Right lung (tissue), 5 donors: ENCODE measurements around the gene ANKRD12. TPM values are rescaled to one million over a fixed set of nuclear protein-coding genes. Genes with fewer than 3 reads are reported as not detected.
A peak's percentile ranks its signal among the peaks of the same experiment; 100 is the strongest.

ENCODE experiments used
- DNase-seq, 2 donors: peaks; one replicate each; pipeline ENCODE4 v3.0.0-alpha.2; 2013
- polyA plus RNA-seq, 5 donors: library from polyadenylated mRNA; unstranded; fragments of 120-200 nt; gene quantifications; one replicate each; pipeline versions ENCODE4 v1.2.1 to v1.2.3, GENCODE V29; 2013; ENCODE audit warnings: inconsistent platforms in 1 of 5, low replicate concordance in 1 of 5; ENCODE audit not compliant: insufficient read length in 5 of 5, insufficient read depth in 1 of 5

The ANKRD12 gene
- polyA plus RNA-seq, 5 donors: 14.3 to 35.4 (median 32.7) TPM

DNA sequence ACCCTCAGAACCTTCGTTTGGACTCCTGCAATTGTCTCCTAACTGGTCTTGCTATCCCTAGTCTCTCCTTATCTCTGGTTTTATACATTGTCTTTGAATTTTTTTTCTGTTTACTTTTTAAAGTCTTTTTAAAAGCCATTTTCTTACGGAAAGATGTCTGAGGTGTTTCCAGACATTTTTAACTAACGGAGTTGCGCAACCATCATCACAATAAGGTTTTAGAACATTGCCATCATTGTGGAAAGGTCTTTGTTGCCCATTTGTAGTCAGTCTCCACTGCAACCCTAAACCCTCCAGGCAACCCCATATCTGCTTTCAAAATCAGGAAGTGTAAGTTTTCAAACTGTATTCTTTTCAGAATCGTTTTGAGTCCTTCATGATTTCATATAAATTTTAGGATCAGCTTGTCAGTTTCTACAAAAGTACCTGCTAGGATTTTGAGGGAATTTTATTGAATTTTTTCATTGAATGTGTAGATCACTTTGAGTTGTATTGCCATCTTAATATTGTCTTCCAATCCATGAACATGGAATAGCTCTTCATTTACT is 46.3 kb downstream of the ANKRD12 start:
- DNase-seq: no peak

DNA sequence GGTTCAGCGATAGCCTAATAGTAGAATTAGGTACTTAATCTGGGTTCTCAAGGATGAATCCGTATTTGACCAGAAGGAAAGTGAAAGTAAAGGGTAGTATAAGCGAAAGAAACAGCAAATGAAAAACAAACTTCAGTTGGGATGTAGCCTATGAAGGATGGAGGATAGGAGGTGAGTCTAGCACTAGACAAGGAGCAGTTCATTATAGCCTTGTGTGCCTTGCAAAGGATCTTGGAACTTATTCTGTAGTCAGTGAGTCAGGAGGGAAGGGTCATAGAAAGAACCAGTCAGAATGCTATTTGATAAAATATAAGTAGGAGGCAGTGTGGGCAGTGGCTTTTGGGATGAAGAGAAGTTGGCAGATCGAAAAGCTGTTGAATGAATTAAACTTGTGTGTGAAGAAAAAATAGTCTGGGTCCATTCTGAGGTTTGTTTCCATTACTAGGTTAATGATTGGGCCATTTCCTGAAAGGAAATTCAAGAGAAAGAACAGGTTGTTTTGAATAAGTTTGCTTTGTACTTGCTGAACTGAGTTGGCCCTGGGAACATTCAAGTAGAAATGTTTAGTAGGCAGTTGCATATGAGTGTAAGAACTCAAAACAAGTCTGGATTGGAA is 48.5 kb downstream of the ANKRD12 start:
- DNase-seq: no peak

DNA sequence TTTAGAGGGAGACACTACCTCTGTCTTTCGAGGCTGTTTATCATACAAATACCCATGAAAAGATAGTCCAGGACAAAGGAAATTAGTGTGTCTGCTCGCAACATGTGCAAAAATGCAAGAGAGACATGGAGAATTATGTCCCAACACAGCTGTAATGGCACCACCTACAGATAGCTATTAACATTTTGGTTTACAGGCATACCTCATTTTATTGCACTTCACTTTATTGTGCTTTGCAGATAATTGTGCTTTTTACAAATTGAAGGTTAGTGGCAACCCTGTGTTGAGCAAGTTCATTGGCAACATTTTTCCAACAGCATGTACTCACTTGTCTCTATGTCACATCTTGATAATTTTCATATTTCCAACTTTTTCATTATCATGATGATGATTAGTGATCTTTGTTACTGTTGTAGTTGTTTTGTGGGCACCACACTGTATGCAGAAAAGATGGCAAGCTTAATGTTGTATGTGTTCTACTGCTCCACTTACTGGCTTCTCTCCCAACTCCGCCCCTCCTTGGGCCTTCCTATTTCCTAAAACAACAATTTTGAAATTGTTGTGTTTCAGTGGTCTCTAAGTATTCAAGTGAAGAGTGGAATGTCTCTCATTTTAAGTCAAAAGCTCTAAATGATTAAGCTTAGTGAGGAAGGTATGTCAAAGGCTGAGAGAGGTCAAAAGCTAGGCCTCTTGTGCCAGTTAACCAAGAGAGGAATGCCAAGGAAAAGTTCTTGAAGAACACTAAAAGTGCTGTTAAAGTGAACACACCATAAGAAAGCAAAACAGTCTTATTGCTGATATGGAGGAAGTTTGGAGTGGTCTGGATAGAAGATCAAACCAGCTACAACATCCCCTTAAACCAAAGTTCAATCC is 52.0 kb downstream of the ANKRD12 start:
- no peak for DNase-seq

DNA sequence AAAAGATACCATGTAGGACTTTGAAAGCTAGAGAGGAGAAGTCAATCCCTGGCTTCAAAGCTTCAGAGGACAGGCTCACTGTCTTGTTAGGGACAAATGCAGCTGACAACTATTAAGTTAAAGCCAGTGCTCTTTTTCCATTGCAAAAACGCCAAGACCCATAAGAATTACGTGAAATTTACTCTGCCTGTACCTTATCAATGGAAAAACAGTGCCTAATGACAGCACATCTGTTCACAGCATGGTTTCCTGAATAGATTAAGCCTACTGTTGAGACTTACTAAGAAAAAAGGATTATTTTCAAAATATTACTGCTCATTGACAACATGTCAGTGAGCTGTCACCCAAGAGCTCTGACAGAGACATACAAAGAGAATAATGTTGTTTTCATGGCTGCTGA is 52.9 kb downstream of the ANKRD12 start:
- no peak for DNase-seq

DNA sequence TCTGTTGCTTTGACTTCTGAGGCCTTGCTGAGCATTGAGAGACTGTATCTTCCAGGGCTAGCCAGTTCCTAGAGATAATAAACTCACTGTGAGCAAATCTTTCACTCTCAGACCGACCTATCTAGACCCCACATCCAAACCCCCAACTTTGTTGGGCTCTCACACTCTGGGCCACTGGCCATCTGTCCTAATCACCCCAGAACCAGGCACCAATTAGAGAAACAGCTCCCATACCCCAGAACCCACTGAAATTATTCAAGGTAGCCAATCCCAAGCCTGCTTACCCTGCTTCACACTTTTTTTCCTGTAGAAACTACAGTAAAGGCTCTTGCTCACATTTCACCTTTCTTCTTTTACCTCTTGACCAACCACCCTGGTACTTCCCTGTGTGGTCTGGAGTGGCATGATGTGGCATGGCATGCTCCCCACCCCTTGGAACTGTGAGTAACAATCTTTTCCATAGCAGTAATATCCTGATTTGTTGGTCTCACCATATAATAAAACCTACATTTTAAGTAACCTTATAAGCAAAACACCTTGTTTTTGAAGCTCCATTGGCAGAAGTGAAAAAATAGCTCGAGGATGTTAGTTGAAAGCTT is 55.2 kb downstream of the ANKRD12 start:
- DNase-seq: no peak

DNA sequence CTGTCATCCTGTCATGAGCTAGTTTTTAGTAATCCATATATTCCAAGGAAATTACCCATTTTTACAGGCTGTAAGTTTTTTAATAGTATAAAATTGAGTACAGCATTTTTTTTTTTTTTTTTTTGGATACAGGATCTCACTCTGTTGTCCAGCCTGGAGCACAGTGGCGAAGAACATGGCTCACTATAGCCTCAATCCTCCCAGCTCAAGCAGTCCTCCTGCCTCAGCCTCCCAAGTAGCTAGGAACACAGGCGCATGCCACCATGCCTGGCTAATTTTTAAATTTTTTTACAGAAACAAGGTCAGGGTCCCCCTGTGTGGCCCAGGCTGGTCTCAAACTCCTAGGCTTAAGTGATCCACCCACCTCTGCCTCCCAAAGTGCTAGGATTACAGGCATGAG is 56.5 kb downstream of the ANKRD12 start:
- DNase-seq: no peak

DNA sequence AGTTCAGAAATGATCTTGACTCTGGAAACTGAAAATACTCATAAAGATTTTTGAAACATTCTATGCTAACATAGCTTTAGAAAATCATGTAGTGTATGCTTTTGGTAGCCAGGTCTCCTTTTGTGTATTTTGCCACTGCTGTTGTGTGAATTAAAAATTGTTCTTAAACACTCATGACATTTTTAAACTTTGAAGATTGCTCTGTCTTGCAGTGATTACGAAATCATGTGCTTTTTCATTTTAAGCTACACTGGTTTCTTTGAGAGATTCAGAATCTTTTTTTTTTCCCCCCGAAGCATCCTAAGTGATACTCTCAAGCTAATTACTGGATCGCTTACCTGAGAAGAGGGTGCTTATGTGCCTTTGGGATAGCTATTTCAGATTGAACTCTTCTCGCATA is 60.0 kb downstream of the ANKRD12 start:
- no peak for DNase-seq

DNA sequence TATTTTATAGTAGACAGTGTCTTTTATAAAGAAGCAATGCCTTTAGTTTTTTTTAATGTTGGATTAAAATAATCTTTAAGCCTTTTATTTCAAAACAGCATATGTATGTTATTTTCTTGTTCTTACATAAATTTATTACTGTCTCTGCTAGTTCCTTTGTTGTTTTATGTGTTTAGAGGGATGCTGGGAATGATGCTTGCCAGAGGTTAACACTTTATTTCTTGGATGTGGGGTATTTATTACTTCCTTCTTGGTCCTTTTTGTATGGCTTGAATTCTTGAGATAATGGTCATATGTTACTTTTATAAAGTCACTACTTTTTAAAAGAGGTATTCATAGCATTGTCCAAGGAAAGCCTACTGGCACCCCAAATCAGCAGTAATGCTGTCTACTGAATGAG is 63.1 kb downstream of the ANKRD12 start:
- DNase-seq: no peak

DNA sequence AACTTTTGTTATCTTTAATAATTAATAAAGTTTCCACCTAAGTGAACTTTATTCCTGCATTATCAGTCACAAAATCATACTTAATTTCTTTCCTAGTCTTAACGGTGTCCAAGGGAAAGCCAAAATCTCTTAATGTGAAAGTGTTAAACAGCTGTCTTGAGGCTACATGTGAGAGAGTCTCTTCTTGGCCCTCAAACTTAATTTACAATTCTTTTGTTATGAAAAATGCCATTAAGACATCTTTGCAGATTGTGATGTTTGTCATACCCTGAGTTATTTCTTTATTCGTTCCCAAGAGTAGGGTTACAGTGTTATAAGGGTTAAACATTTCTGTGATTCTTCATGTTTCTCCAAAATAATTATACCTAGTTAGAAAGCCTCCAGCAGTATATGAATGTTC is 64.6 kb downstream of the ANKRD12 start:
- DNase-seq: no peak

DNA sequence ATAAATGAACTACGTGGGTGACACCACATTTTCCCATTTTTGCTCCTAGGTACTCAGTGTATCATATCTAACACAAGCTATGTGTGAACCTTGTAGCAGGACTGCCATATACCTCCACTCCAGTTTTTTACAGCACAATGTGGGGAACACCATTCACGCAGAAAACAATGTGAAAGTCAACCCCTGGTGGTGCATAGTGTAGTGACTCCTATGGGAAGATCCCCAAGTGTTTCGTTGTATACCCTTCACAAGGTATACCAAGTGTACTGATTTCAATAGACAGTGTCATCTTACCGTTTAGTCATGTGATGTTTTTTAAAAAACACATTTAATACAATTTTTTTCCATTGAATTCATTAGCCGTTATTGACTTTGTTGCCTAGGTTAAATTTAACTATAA is 68.1 kb downstream of the ANKRD12 start:
- no peak for DNase-seq

DNA sequence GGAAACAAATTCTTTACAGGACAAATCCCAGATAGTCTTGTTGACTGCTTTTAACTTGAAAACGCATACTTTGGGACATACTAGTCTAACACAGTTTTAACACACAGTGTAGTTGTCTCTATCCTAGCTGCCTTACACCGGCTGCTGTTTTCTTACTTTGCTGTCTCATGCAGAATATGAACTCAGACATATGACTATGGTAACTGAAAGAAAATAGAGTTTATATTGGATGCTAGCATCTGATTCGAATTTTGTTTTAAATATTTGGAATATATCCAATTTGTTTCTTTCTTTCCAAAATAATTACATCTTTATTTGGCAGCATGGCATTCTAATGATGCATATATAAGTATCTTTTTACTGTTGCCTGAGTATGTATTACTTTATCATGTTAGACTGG is 69.8 kb downstream of the ANKRD12 start:
- no peak for DNase-seq

DNA sequence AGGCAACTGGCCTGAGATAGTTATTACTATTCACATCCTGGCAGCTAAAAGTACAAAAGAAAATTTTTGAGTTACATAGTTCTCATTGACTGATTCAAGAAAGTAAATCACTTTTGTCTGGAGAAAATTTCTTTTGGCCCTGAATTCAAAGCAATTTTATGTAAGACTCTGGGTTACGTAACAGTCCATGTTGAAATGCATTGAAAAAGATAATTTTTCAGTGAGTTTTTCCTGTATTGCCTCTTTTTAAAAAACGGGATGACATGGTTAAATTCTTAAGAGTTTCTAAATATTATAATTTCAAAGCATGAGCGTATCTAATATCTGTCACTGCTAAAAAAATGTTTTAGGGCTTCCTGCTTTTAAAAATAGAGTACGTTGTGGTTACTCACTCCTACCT is 72.7 kb downstream of the ANKRD12 start:
- peak in 1 of 2 donors; percentile 35 for DNase-seq

DNA sequence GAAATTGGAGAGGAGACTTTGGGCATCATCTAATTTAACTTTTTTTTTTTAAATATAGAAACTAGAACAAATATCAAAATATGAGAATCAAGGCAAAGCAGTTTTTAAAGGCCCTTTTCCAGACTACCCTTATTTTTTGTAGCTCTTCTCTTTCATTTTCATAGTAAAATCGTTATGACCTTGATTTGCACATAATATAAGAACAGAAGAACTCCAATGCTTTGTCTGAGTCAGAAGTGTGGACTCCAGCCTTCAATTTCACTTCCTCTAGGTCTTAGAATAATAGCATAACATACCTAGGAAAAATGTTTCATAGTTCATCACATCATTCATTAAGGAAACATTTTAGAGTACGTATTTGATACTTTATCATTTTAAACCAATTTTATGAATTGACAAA is 74.4 kb downstream of the ANKRD12 start:
- no peak for DNase-seq

DNA sequence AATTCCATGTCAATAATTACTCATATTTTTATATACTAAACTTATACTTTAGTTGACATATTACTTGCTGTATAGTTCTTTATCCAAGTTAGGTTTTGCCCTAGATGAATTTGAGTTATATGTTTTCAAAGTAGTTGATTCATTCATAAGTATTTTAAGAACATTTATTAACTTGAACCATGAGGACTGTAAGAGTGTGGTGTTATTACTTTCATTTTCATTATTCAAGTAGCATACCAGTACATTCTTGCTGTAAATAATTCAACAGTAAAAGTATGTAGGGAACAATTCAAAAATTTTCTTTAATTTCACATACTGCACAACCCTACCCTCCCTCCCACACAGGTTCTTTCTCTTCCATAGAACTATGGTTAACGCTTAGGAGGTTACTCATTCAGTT is 75.4 kb downstream of the ANKRD12 start:
- DNase-seq: no peak

DNA sequence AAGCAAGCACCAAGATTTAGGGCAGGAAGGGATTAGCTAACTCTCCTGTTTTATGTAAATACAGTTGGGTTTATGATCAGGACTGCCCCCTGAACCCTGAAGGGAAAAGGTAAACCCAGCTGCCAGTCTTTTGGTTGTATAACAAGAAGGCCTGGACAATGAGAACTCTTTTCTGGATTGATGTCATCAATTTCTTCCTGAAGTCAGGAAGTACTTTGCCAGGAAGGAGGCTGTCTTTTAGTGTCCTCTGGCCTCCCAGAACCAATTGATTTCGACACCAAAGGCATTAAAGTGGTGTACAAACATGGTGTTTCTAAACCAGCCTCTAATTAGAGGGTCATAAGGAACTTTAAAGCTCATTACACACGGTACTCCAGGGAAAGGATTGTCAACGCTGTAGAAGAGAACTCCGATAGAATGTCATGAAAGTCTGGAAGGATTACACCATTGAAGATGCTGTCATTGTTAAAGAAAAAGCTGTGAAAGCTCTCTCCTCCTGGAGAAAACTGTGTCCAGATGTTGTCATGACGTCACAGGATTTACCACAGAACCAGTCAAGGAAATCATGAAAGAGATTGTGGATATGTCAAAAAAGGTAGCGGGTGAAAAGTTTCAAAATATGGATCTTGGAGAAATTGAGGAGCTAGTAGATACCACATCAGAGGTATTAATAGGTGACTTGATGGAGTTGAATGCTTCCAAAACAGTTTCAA is 78.8 kb downstream of the ANKRD12 start:
- DNase-seq: no peak

DNA sequence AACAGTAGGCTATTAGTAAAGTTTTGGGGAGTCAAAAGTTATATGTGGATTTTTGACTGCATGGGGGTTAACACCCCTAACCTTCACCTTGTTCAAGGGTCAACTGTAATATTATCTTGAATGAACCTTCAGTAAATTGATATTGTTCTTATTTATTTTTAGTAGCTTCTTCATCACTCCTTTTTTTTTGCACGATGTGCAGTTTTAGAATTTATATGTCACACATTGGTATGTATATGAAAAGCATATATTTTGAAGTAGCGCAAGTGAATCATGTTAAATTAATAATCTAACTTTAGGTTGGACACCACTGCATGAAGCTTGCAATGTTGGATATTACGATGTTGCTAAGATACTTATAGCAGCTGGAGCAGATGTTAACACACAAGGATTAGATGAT is 79.9 kb downstream of the ANKRD12 start:
- DNase-seq: no peak

DNA sequence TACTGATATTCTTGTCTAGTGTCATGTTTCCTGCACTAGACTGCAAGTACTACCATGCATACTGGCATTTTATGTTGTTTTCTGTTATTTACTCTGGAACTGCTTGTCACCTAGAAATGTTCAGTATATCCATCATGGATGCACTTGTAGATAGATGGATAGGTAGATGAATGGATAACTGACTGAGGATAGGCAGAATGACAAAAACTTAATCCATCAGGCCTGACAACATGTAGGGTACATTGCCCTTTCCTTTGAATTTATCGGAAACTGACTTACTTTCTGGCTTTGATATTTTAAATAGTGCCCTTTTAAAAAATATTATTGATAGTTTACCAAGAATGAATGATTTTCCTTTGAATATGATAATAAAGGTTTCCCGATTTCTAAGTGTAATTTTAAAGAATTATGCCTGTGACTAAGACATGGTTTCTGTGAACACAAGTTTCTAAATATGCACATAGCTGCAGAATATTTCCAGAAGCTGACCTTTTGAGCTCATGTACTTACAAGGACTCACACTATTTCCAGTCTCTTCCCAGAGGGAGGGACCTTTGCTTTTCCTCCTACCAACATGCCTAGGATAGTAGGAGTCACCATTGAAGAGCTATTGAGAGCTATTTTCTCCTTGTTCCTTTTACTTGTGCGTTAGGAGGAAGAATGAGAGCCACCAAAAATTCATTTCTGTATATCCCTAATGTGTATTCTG is 81.3 kb downstream of the ANKRD12 start:
- no peak for DNase-seq

DNA sequence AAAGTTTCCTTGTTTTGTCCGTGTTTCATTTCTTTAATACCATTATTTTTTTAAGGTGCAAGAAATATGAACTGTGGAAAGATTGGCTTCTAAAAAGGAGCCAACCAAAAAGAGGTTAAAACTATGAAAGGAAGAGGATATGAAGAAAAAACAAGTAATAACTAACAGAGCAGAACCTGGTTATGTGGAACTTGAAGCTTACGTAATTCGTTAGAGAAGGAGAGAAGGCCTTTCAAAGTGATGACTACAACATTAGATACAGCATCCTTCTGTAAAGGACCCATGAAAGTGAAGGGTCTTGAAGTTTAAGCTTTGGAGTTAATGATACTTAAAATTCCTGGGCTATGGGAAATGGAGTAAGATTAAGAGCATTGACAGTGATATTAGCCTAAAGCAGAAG is 84.5 kb downstream of the ANKRD12 start:
- peak in 1 of 2 donors; percentile 8 for DNase-seq

DNA sequence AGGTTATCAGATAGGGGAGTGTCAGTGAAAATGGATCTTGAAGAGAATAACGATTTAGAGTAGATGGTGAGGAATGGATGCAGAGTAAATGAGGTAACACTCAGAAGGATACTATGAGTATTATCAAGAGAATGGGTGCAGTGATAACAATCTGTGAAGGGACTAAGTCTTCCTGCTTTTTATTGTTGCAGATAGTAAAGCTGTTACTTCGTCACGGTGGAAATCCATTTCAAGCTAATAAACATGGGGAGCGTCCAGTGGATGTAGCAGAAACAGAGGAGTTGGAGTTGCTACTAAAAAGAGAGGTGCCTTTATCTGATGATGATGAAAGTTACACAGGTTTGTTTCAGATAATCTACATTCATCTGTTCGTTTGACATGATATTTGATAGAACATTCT is 85.1 kb downstream of the ANKRD12 start:
- DNase-seq: no peak

DNA sequence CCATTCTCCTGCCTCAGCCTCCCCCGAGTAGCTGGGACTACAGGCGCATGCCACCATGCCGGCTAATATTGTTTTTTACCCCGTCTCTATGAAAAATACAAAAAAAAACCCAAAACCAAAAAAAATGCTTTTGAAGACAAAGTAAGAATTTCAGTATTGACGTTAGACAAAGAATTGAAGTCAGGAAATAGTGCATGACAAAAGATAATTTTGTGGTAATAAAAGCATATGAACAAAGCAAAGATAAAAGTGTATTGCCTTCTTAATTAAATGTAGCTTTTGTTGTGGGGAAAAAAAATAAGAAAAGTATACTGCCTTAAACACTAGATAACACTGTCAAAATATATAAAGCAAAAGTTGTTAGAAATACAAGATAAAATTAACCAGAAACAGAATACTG is 86.8 kb downstream of the ANKRD12 start:
- no peak for DNase-seq

DNA sequence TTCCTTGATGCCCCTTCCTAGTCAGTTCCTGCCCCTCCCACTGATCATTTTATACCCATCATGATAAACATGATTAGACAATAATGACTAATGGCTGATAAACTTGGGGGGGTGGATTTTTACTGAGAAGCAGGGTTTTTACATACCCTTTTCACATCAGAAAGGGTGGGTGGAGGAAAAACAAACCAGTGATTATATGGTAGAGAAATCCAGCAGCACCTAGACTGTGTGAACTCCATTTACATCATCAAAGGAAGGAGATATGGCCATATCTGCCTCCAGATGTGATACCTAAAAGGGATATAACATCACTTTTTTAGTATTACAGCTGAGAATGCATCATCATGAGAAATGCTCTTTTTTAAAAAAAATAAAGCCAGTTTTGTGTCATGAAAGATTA is 89.9 kb downstream of the ANKRD12 start:
- DNase-seq: no peak
